ENCODE measurements around the gene CCT5.
A peak's percentile ranks its signal among the peaks of the same experiment; 100 is the strongest.

The CCT5 gene

DNA sequence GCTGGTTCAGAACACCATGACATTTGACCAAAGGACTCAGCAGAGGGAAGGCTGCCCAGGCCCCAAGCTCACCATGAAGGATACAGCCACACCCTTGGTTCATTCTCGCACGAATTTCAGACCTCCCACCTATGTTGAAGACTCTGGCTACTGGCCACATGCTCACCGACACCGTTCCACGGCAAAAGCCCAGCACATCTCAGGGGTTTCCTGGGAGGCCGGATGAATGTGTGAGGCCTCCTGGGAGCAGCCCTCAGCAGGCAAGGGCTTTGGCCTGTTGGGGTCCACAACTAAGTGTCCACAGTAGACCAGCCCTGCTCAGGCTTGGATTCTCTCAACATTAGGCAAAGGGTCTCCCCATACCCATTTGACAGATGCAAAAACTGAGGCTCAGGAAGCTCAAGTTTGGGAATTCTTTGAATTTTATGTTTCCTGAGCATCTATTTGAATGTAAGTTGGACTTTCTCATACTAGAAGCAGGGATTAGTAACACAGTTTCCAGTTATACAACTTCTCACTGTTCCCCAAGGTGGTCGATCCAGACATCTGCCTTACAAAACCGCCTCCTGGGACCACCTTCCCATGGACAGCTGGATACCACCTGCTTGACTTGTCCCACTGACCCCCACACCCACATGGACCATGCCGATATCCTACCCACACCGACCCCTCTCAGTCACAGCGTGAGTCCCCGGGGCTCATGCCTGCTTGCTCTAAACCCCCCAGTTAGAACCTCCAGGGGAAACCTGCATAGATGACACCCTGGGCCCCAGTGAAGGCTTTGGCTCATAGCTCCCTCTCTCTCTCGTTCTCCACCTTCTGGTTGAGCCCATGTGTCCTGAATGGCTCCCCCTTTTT, 27.9 kb downstream of the CCT5 start:
- no peak for DNase-seq (ENCODE audit: low read depth)

DNA sequence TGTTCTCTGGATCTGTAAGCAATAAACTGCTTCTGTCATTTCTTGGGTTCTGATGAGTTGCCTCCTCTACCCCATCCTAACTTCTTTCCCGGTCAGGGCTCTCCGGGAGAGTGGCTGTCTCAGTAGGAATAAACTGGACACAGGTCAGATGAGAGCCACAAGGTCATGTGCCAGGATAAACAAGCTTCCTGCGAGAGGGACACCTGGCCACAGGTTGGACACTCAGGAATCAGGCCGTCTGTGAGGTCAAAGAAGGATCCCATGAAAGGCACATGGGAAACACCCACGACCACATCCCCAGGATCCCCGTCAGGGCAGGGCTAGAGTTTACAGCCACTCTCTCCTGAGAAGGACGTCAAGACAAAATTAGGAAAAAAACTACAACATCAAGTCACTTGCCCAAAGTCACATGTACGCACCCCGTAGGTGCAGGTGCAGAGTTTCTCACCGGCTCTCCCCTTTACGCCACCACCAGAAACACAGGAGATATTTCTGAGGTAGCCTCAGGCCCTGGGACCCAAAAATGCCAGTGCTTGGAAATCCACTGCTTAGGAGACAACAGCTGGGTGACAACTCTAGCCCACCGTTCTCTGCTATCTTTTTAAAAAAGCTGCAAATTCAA, 28.7 kb downstream of the CCT5 start:
- no peak for DNase-seq (ENCODE audit: low read depth)

DNA sequence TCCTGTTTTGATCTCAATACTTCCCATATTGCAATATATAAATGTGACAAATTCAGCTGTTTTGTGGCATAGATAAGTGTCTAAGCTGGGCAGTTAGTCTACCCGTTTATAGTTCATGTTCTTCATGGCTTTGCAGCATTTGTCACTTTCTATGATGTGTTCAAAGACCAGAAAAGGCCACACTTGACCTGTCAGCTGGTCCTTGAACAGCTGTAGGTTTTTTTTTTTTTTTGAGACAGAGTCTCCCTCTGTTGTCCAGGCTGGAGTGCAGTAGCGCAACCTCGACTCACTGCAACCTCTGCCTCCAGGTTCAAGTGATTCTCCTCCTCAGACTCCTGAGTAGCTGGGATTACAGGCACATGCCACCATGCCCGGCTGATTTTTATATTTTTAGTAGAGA, 29.2 kb downstream of the CCT5 start:
- no peak for DNase-seq (ENCODE audit: low read depth)

GRCh38 chr5:10279925-10280720, 30.0 kb downstream of the CCT5 start:
- no peak for DNase-seq (ENCODE audit: low read depth)

GRCh38 chr5:10283927-10284635, 34.0 kb downstream of the CCT5 start:
- DNase-seq (ENCODE audit: low read depth): peak; percentile 58

DNA sequence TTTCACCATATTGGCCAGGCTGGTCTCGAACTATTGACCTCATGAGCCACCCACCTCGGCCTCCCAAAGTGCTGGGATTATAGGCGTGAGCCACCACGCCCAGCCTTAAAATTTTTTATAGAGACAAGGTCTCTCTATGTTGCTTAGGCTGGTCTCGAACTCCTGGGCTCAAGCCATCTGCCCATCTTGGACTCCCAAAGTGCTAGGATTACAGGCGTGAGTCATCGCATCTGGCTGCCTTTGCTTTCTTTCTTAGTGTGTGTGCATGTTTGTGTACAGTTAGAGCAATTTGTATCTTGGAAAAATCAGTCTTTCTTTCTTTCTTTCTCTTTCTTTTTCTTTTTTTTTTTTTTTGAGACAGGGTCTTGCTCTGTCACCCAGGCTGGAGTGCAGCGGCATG, 35.3 kb downstream of the CCT5 start:
- peak; percentile 50 for DNase-seq (ENCODE audit: low read depth)

- DNase-seq (ENCODE audit: low read depth): no peak
Measured at GRCh38 chr5:10286162-10286861, 36.2 kb downstream of the CCT5 start.

DNA sequence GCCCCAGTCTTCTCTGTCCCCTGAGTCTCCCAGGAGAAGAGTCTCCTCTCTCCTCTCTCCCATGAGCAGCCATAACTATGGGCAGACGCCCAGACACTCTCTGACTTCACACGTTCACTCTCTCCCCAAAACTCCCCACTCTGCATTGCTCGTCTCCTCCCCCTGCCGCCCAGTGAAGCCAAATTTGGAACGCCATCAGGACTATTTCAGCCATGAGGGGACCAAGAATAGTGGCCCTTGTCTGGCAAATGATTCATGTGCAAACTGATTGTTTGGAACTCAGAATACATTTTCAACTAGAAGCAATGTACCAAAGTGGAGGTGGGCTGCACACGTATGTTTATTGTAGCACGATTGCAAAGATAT, 36.8 kb downstream of the CCT5 start:
- no peak for DNase-seq (ENCODE audit: low read depth)

DNA sequence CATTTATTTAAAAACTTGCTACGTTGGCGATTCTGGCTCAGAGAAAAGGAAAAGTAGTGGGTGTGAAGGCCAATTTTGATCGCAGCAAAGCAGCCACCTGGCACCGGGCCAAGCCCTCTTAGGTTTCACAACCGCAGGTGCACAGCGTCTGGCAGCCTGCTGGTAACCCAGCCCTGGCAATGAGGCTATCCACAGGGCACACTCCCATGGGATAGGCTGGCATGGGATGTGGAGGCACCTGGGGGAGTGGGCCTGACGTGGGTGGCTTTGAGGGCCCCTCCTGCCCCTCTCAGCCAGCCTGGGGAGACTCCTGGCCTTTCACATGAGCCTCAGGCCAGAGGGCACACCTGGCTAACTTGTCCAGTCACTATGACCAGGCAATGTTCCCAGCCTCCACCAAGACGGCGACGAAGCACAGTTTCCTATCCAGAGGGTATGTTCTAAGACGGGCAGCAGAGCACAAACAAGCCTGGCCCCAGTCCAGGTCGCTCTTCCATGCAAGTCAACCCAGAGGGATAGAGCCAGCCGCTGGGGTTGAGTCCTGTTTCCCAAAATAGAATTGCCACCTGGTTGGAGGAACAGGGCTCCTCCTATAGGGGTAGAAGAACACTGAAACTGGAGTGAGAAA, 38.6 kb downstream of the CCT5 start:
- DNase-seq (ENCODE audit: low read depth): no peak

- DNase-seq (ENCODE audit: low read depth): no peak
Measured at GRCh38 chr5:10289353-10289752, 39.3 kb downstream of the CCT5 start.

GRCh38 chr5:10289991-10290390, 39.9 kb downstream of the CCT5 start:
- DNase-seq (ENCODE audit: low read depth): no peak

DNA sequence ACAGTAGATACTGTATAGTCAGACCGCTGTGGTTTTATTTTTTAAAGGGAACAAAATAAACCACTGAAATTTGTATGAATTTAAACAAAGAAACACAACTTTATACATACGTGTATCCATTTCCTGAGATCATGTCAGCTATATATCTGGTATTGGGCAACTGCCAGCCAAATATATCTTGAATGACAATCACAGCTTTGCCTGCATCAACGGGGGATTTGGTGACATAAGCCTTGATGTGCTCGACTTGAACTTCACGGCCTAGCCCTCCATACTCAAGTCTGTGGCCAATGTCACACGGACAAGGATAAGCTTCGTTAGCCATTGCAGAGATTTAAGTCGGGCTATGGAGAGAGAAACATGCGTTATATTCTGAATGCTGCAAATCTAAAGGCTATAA, 40.4 kb downstream of the CCT5 start:
- DNase-seq (ENCODE audit: low read depth): no peak

DNA sequence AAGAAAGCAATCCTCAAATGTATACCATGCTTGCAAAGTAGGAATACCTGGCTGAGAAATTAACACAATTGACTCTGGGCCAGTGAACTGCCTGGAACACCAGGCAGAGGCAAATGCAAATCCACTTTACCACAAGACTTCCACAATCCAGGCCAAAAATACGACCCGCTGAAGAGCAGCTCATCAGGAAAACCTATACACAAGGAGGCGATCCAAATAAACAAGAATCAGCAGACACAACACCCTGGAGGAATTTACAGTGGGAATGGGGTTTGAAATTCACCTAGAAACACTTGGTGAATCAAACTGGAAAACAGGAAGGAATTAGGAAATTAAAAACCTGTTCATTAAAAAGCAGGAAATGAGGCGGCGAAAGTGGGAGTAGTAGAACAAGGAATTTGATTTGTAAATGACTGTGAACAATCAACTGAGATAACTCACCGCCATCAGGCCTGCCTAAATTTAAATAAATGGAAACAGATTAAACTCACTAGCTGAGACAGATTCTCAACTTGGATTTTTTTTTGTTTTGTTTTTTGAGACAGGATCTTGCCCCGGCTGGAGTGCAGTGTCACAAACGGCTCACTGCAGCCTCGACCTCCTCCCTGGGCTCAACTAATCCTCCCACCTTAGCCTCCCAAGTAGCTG, 41.7 kb downstream of the CCT5 start:
- DNase-seq (ENCODE audit: low read depth): no peak

DNA sequence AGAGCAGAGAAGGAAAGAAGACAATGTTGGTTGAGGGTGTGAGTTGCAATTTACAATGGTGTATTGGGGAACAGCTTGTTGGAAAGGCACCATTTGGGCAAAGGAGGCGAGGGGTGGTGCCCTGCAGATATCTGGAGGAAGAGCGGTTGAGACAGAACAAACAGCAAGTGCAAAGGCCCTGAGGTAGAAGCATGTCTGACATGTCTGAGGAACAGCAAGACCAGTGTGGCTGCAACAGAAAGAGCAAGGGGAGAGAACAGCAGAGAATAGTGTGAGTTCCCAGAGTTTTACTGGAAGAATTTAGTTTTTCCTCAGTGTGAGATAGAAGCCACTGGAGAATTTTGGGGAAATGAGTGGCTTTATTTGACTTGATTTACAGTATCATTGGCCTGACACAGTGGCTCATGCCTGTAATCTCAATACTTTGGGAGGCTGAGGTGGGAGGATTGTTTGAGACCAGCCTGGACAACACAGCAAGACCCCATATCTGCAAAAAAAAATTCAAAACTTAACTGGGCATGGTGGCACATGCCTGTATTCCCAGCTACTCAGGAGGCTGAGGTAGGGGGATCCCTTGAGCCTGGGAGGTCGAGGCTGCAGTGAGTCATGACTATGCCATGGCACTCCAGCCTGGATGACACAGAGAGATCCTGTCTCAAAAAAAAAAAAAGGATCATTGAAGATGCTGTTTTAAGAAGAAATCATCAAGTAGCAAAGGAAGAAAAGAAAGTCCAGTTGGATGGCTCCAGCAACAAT, 44.0 kb downstream of the CCT5 start:
- DNase-seq (ENCODE audit: low read depth): no peak

GRCh38 chr5:10295619-10296326, 45.7 kb downstream of the CCT5 start:
- DNase-seq (ENCODE audit: low read depth): no peak

DNA sequence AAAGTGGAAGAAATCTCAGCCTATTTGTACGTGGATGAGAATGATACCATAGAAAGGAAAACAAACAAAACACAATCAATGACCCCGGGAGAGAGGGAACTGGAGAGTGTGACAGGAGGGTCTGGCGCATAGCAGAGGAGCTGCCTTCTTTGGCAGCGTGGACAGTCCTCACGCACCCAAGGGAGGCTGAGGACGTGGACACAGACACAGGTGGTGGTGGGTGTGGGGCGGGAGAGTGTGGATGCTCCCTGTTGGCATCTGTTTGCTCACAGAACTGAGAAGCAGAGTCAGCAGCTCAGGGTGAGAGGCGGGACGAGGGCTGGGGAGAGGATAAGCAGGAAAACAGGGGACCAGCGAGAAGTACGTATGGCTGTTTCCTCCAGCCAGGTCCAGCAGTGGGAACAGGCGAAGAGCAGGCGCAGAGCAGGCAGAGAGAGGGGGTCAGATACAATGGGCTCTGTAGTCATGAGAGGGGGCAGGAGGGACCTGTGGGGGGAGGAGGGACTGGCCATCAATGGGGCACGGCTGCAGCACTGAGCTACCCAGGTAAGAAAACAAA, 47.6 kb downstream of the CCT5 start:
- DNase-seq (ENCODE audit: low read depth): no peak

DNA sequence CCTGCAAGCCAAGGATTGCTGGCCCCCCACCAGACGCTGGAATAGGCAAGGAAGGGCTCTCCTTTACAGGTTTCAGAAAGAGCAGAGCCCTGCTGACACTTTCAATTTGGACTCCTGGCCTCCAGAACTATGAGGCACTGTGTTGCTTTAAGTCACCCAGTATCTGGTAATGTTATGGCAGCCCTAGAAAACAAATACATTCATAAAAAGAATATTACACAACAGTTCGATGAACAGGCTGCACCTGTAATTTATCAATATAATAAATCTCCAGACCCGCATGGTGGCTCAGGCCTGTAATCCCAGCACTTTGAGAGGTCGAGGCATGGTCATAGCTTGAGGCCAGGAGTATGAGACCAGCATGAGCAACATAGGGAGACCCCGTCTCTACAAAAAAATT, 50.2 kb downstream of the CCT5 start:
- DNase-seq (ENCODE audit: low read depth): no peak

DNA sequence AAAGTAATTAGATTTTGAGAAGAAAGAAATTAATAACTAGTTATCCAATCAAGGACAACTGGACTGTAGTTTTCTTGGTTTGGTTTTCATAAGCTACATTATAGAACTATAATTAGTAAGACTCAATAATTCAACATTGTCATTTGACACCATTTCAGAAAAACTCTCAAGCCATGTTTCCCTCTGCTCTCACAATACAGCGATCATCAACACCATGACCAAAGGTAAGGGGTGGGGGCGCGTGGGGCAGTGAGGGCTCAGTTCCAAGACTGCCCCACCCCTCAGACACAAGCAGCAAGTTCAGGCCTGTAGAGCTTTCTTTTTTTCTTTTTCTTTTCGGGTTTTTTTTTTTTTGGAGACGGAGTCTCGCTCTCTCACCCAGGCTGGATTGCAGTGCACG, 51.2 kb downstream of the CCT5 start:
- DNase-seq (ENCODE audit: low read depth): no peak

All from amniotic epithelial cell (primary cell).